HepG2 (cell line): ENCODE data around the gene FGD4. TPM values are rescaled to one million over a fixed set of nuclear protein-coding genes. Genes with fewer than 3 reads are reported as not detected.

Source experiments
- ATAC-seq: fragments of 200-7000 bp; cut with Tn5 transposase; 3 replicates; pipeline ENCODE4 v1.9.1; 2020; ENCODE audit warnings: mild to moderate bottlenecking, moderate library complexity
- BruUV-seq: library from RNA; stranded (reverse); fragments of 400-500 nt; replicated peaks from 2 replicates; lab custom pipeline; 2021; lab: Mats Ljungman, UMichigan
- CTCF ChIA-PET: fragments of 300-600 bp; formaldehyde crosslinking; extraction: SDS; loops from one replicate; lab custom pipeline; 2021; ENCODE audit warnings: low total read pairs, inconsistent platforms, low intra/inter-chr PET ratio; lab: Yijun Ruan, JAX
- POLR2A ChIA-PET: fragments of 350-600 bp; sonication (Branson Sonifier 250); formaldehyde crosslinking; loops from one replicate; lab custom pipeline; 2020; ENCODE audit warnings: antibody characterized with exemption, inconsistent platforms; lab: Yijun Ruan, JAX
- DNase-seq: peaks from one replicate; pipeline ENCODE4 v3.0.0-alpha.2; 2015; ENCODE audit warnings: low spot score
- FAIRE-seq: peaks from 3 replicates; lab custom pipeline; 2011; peaks lifted over from hg19 to GRCh38; lab: Jason Lieb, UNC
- H2AFZ ChIP-seq: one replicate; pipeline ENCODE4 v1.6.1; 2011; ENCODE audit warnings: low read length, inconsistent platforms
- H3K27ac ChIP-seq: fragments of 300-600 bp; 3 replicates; pipeline ENCODE4 v1.8.0; 2011; ENCODE audit warnings: mixed run types, mild to moderate bottlenecking, mixed read lengths, low read length, inconsistent platforms; ENCODE audit not compliant: insufficient read depth; ENCODE audit errors: extremely low read length
- H3K27me3 ChIP-seq, 2 experiments: fragments of 200-600 bp in 1 of 2; 2 replicates in 1 of 2; 3 replicates in 1 of 2; pipeline versions ENCODE4 v1.6.0 to v1.8.0; 2011; ENCODE audit warnings: low read length in 2 of 2, mild to moderate bottlenecking in 2 of 2, moderate library complexity in 2 of 2, inconsistent platforms in 1 of 2; ENCODE audit not compliant: insufficient read depth in 2 of 2, control insufficient read depth in 1 of 2
- H3K36me3 ChIP-seq, 2 experiments: fragments of 200-600 bp in 1 of 2; replicated peaks in 1 of 2; 2 replicates in 1 of 2; 3 replicates in 1 of 2; pipeline versions ENCODE4 v1.5.1 to v1.8.0; 2011; ENCODE audit warnings: low read length in 2 of 2, inconsistent platforms in 1 of 2; ENCODE audit not compliant: insufficient read depth in 2 of 2, control insufficient read depth in 1 of 2
- H3K4me1 ChIP-seq: 2 replicates; pipeline ENCODE4 v1.5.1; 2012; ENCODE audit warnings: low read length, inconsistent platforms; ENCODE audit not compliant: insufficient read depth
- H3K4me2 ChIP-seq: 2 replicates; pipeline ENCODE4 v1.6.0; 2011; ENCODE audit warnings: low read depth, low read length, inconsistent platforms
- H3K4me3 ChIP-seq, 3 experiments: fragments of 200-600 bp in 1 of 3; sonication (generic), shearing (Covaris generic) in 1 of 3; replicated peaks in 1 of 3; 2 replicates each; pipeline ENCODE4 v1.5.1; 2011 to 2016; ENCODE audit warnings: low read length in 3 of 3, inconsistent platforms in 2 of 3, low read depth in 2 of 3, mild to moderate bottlenecking in 2 of 3, control low read depth in 1 of 3, mixed read lengths in 1 of 3; ENCODE audit not compliant: insufficient read depth in 1 of 3
- H3K79me2 ChIP-seq: one replicate; pipeline ENCODE4 v1.6.1; 2011; ENCODE audit warnings: low read length, inconsistent platforms; ENCODE audit not compliant: insufficient read depth
- H3K9ac ChIP-seq: 2 replicates; pipeline ENCODE4 v1.6.0; 2011; ENCODE audit warnings: mild to moderate bottlenecking, low read depth, low read length, inconsistent platforms; ENCODE audit not compliant: insufficient read depth
- H3K9me3 ChIP-seq: 2 replicates; pipeline ENCODE4 v1.5.1; 2012; ENCODE audit warnings: mild to moderate bottlenecking, low read length
- H4K20me1 ChIP-seq: 2 replicates; pipeline ENCODE4 v1.6.0; 2011; ENCODE audit warnings: inconsistent platforms, mild to moderate bottlenecking, low read length, moderate library complexity; ENCODE audit not compliant: insufficient read depth
- BATF2 ChIP-seq: sonication (generic); formaldehyde crosslinking; IDR thresholded peaks from 2 replicates; pipeline ENCODE4 v1.8.0; 2022; ENCODE audit warnings: mild to moderate bottlenecking, missing genetic modification reagents, moderate library complexity
- HIVEP1 ChIP-seq: sonication (generic); formaldehyde crosslinking; IDR thresholded peaks from 2 replicates; pipeline ENCODE4 v1.4.0; 2020; ENCODE audit warnings: mild to moderate bottlenecking, missing genetic modification reagents
- MAFG ChIP-seq: sonication (generic); formaldehyde crosslinking; IDR thresholded peaks from 2 replicates; pipeline ENCODE4 v1.5.1; 2020; ENCODE audit warnings: mild to moderate bottlenecking, missing genetic modification reagents
- MED1 ChIP-seq: sonication (generic); formaldehyde crosslinking; IDR thresholded peaks from 2 replicates; pipeline ENCODE4 v1.4.0; 2020; ENCODE audit warnings: missing genetic modification reagents
- NCOR1 ChIP-seq: fragments of 200-600 bp; sonication (generic); IDR thresholded peaks from 2 replicates; pipeline ENCODE4 v1.7.0; 2017; ENCODE audit warnings: antibody characterized with exemption, low read length, borderline replicate concordance
- PLRG1 ChIP-seq: fragments of 450-650 bp; conservative IDR thresholded peaks from 2 replicates; pipeline ENCODE4 v1.6.1; 2016
- ZFP36L2 ChIP-seq: sonication (generic); formaldehyde crosslinking; IDR thresholded peaks from 2 replicates; pipeline ENCODE4 v1.4.0; 2020; ENCODE audit warnings: missing genetic modification reagents
- ZNF20 ChIP-seq: sonication (generic); formaldehyde crosslinking; IDR thresholded peaks from 2 replicates; pipeline ENCODE4 v1.4.0; 2020; ENCODE audit warnings: mild to moderate bottlenecking, moderate library complexity, missing genetic modification reagents
- ZNF552 ChIP-seq: sonication (generic); formaldehyde crosslinking; IDR thresholded peaks from 2 replicates; pipeline ENCODE4 v1.9.0; 2022; ENCODE audit warnings: missing genetic modification reagents, mild to moderate bottlenecking, borderline replicate concordance
- ZNF557 ChIP-seq: sonication (generic); formaldehyde crosslinking; IDR thresholded peaks from 2 replicates; pipeline ENCODE4 v1.4.0; 2020; ENCODE audit warnings: missing genetic modification reagents
- ZNF703 ChIP-seq: sonication (generic); formaldehyde crosslinking; IDR thresholded peaks from 2 replicates; pipeline ENCODE4 v1.5.1; 2020; ENCODE audit warnings: missing genetic modification reagents, mild to moderate bottlenecking, moderate library complexity, borderline replicate concordance
- WGBS: methylation state at CpG from one replicate; pipeline ENCODE4 v1.1.6; 2017; ENCODE audit warnings: low lambda C conversion rate; 5-methylcytosine and 5-hydroxymethylcytosine counted together
- in situ Hi-C: cut with HindIII; loops from 2 replicates; pipeline ENCODE4 v1.10.0; 2017; ENCODE audit warnings: low pct_unique_long_range_greater_than_20kb; ENCODE audit not compliant: extremely low pct_ligation_motif_present
- intact Hi-C: fragments of 100-400 bp; cut with micrococcal nuclease; formaldehyde crosslinking; loops from one replicate; pipeline ENCODE4 v1.10.0; 2022; ENCODE audit not compliant: unreplicated experiment
- polyA plus RNA-seq, 8 experiments: library from polyadenylated mRNA; depleted of rRNA in 3 of 8; stranded (reverse) in 7 of 8; unstranded in 1 of 8; fragments of >200 nt; fragmentation: Illumina TruSeq in 4 of 8; extraction: Trizol in 4 of 8; gene quantifications; 2 replicates each; pipeline versions ENCODE4 v1.2.1 to v1.2.3, GENCODE V29; 2011 to 2016; ENCODE audit warnings: low read depth in 4 of 8, missing spikeins in 1 of 8, mixed read lengths in 1 of 8; ENCODE audit not compliant: insufficient read depth in 1 of 8
- total RNA-seq, 5 experiments: library from RNA; depleted of rRNA; stranded (reverse); fragments of >200 nt; fragmentation: Illumina TruSeq; extraction: Trizol; gene quantifications; 2 replicates each; pipeline ENCODE4 v1.2.3, GENCODE V29; 2016; ENCODE audit warnings: low read depth in 1 of 5
- TF ChIP-seq, protein P1 (sequence below), 2 experiments: sonication (generic) in 1 of 2; formaldehyde crosslinking in 1 of 2; IDR thresholded peaks; 2 replicates each; pipeline versions ENCODE4 v1.5.1 to v1.6.1; 2011 to 2020; ENCODE audit warnings: borderline replicate concordance in 1 of 2, low read depth in 1 of 2, low read length in 1 of 2, mild to moderate bottlenecking in 1 of 2, missing genetic modification reagents in 1 of 2, moderate library complexity in 1 of 2
- TF ChIP-seq, protein P2 (sequence below): sonication (generic); formaldehyde crosslinking; conservative IDR thresholded peaks from 2 replicates; pipeline ENCODE4 v1.4.0; 2020; ENCODE audit warnings: missing genetic modification reagents

The FGD4 gene
- total and polyA plus RNA-seq, 2 of the 13 experiments (the other 11 are each of a cell fraction or from before 2014, with no cell fraction given): 4.6 to 6.6 TPM

DNA sequence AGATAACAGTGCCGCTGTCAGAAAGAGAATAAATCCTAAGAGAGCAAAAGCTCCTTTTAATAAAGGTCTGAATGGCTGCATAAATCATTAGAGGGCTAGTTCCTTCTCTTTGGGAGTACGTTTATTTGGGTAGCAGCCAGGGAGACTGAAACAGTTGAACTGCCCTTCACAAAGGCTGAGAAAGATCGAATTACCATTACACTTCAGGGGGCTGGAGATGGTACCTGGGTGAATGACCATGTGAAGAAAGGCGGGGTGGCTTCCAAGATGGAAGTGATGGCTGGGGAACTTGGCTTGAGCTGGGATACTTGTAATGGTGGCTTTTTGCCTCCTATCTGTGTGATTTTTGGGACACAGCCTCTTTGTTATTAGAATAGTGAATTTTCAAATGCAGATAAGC lies 1.7 kb upstream of the FGD4 start:
- Histone ChIP-seq H4K20me1 (no peaks in the 10 kb centered on the region), H3K27ac (no peak overlapping the region), H2AFZ (no peak overlapping the region), H3K79me2 (no peaks in the 10 kb centered on the region), H3K9ac (no peak overlapping the region), H3K4me3 (no peak overlapping the region), H3K9me3 (no peaks in the 10 kb centered on the region), H3K4me1 (peaks cover 23% of the 10 kb centered on the region), H3K36me3 (no peaks in the 10 kb centered on the region), H3K4me2 (no peak overlapping the region), H3K27me3 (peaks cover 0 to 8% of the 10 kb centered on the region in 2 experiments; a peak in 1 of 5 replicates)
- no peak for FAIRE-seq
- no TSS peak for BruUV-seq
- POLR2A ChIA-PET: no interaction called here
- DNase-seq: no peak
- intact Hi-C loops (loop anchor here (10.0 kb wide), 1 partner anchor 277 kb away; the partner anchor contains the start of gene DNM1L), in situ Hi-C loops (no loop called here)
- CTCF ChIA-PET: no interaction called here
- no peak for ATAC-seq
- WGBS: 67% methylated on average over 4 of the region's 4 CpGs
- TF ChIP-seq ZNF20: no peak
- TF ChIP-seq HIVEP1 (CRISPR knock-in tag): no peak
- TF ChIP-seq MAFG (CRISPR knock-in tag): no peak
- no peak for TF ChIP-seq ZNF557 (CRISPR knock-in tag)
- no peak for TF ChIP-seq BATF2 (CRISPR knock-in tag)
- TF ChIP-seq, protein P1, sequence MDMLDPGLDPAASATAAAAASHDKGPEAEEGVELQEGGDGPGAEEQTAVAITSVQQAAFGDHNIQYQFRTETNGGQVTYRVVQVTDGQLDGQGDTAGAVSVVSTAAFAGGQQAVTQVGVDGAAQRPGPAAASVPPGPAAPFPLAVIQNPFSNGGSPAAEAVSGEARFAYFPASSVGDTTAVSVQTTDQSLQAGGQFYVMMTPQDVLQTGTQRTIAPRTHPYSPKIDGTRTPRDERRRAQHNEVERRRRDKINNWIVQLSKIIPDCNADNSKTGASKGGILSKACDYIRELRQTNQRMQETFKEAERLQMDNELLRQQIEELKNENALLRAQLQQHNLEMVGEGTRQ (IDR thresholded peaks at IDR 0.05; ENCODE audit: low read depth, low read length): no peak
- TF ChIP-seq, protein P1 (CRISPR knock-in tag; IDR thresholded peaks at IDR 0.05; ENCODE audit: borderline replicate concordance): no peak
- TF ChIP-seq, protein P2, sequence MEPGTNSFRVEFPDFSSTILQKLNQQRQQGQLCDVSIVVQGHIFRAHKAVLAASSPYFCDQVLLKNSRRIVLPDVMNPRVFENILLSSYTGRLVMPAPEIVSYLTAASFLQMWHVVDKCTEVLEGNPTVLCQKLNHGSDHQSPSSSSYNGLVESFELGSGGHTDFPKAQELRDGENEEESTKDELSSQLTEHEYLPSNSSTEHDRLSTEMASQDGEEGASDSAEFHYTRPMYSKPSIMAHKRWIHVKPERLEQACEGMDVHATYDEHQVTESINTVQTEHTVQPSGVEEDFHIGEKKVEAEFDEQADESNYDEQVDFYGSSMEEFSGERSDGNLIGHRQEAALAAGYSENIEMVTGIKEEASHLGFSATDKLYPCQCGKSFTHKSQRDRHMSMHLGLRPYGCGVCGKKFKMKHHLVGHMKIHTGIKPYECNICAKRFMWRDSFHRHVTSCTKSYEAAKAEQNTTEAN: no peak
- TF ChIP-seq ZNF703: no peak
- TF ChIP-seq PLRG1: no peak
- TF ChIP-seq ZFP36L2 (CRISPR knock-in tag): no peak
- no peak for TF ChIP-seq ZNF552 (CRISPR knock-in tag)
- TF ChIP-seq NCOR1: no peak
- TF ChIP-seq MED1 (CRISPR knock-in tag): no peak
